ENCODE measurements around the gene CD3G. TPM values are rescaled to one million over a fixed set of nuclear protein-coding genes. Genes with fewer than 3 reads are reported as not detected.
A peak's percentile ranks its signal among the peaks of the same experiment; 100 is the strongest.
"Not testable (repeated sequence)": the region's sequence is repeated elsewhere in the genome, so short reads cannot be mapped to it uniquely, and the experiment has no call there.

Gene CD3G
- polyA plus RNA-seq, 4 donors = 0.16 to 0.72 (median 0.33) TPM

- DNase-seq (ENCODE audit: low read depth in 4 of 4, low spot score in 3 of 4) = no peak
These were observed 29.1 kb downstream of the CD3G start for GRCh38 chr11:118373263-118373662.

GRCh38 chr11:118373871-118374270, 29.7 kb downstream of the CD3G start:
- DNase-seq (ENCODE audit: low read depth in 4 of 4, low spot score in 3 of 4) = no peak

GRCh38 chr11:118374729-118375128, 30.6 kb downstream of the CD3G start:
- no peak for DNase-seq (ENCODE audit: low read depth in 4 of 4, low spot score in 3 of 4)

- DNase-seq (ENCODE audit: low read depth in 4 of 4, low spot score in 3 of 4) = no peak
These were observed 31.8 kb downstream of the CD3G start for GRCh38 chr11:118375978-118376377.

GRCh38 chr11:118379497-118379896, 35.4 kb downstream of the CD3G start:
- DNase-seq (ENCODE audit: low read depth in 4 of 4, low spot score in 3 of 4) = no peak

- DNase-seq (ENCODE audit: low read depth in 4 of 4, low spot score in 3 of 4) = no peak
These were observed 36.4 kb downstream of the CD3G start for GRCh38 chr11:118380571-118380970.

- no peak for DNase-seq (ENCODE audit: low read depth in 4 of 4, low spot score in 3 of 4)
These were observed 38.8 kb downstream of the CD3G start for GRCh38 chr11:118382954-118383353.

GRCh38 chr11:118383657-118384056, 39.5 kb downstream of the CD3G start:
- no peak for DNase-seq (ENCODE audit: low read depth in 4 of 4, low spot score in 3 of 4)

- DNase-seq (ENCODE audit: low read depth in 4 of 4, low spot score in 3 of 4) = no peak
These were observed 52.0 kb downstream of the CD3G start for GRCh38 chr11:118396097-118396501.

- no peak for DNase-seq (ENCODE audit: low read depth in 4 of 4, low spot score in 3 of 4)
These were observed 53.3 kb downstream of the CD3G start for GRCh38 chr11:118397448-118397847.

- DNase-seq (ENCODE audit: low read depth in 4 of 4, low spot score in 3 of 4) = no peak
These were observed 54.8 kb downstream of the CD3G start for GRCh38 chr11:118398791-118399559.

GRCh38 chr11:118401151-118401879, 57.2 kb downstream of the CD3G start, which contains the start of gene ATP5MG:
TSS of gene ATP5MG (plus strand) at chr11:118401606. CDS start at chr11:118401666, 60 bp downstream.
- DNase-seq (ENCODE audit: low read depth in 4 of 4, low spot score in 3 of 4) = peak; percentile 84 to 86 (median 86)

GRCh38 chr11:118401880-118402590, 57.9 kb downstream of the CD3G start:
- peak in 1 of 4 donors; percentile 8 for DNase-seq (ENCODE audit: low read depth in 4 of 4, low spot score in 3 of 4)

- not testable (repeated sequence) for DNase-seq (ENCODE audit: low read depth in 4 of 4, low spot score in 3 of 4)
These were observed 58.5 kb downstream of the CD3G start for GRCh38 chr11:118402594-118402993.

Other genes starting within 250 kb of the CD3G start
- 1 to 10 TPM; 1.0 to 3.0 (median 1.5) TPM for gene SCN4B, start 191.5 kb upstream of the CD3G start, polyA plus RNA-seq (ENCODE audit: insufficient read length in 4 of 4)
- gene SCN2B, start 167.7 kb upstream of the CD3G start, polyA plus RNA-seq (ENCODE audit: insufficient read length in 4 of 4) = 1 to 10 TPM; 4.2 to 7.1 (median 4.2) TPM
- gene JAML, start 119.3 kb upstream of the CD3G start, polyA plus RNA-seq (ENCODE audit: insufficient read length in 4 of 4) = 1 to 10 TPM; 2.1 to 3.1 (median 2.5) TPM
- 1 to 10 TPM; 2.4 to 6.8 (median 5.2) TPM for gene MPZL3, start 92.0 kb upstream of the CD3G start, polyA plus RNA-seq (ENCODE audit: insufficient read length in 4 of 4)
- gene MPZL2, start 80.0 kb upstream of the CD3G start, polyA plus RNA-seq (ENCODE audit: insufficient read length in 4 of 4) = 10 to 100 TPM in 3 of 4 donors, 1 to 10 TPM in 1; 3.2 to 27.9 (median 23.3) TPM
- gene CD3E, start 39.6 kb upstream of the CD3G start, polyA plus RNA-seq (ENCODE audit: insufficient read length in 4 of 4) = 1 to 10 TPM in 1 of 4 donors, under 1 TPM in 3; 0.32 to 1.4 (median 0.35) TPM
- under 1 TPM in 3 of 4 donors, not detected in 1; 0.47 to 0.98 (median 0.66) TPM for gene CD3D, start 1.6 kb upstream of the CD3G start, polyA plus RNA-seq (ENCODE audit: insufficient read length in 4 of 4)
- 10 to 100 TPM; 39.0 to 44.9 (median 41.8) TPM for gene UBE4A, start 15.3 kb downstream of the CD3G start, polyA plus RNA-seq (ENCODE audit: insufficient read length in 4 of 4)
- 100 to 1,000 TPM; 334 to 463 (median 422) TPM for gene ATP5MG, start 57.3 kb downstream of the CD3G start, polyA plus RNA-seq (ENCODE audit: insufficient read length in 4 of 4)
- gene KMT2A, start 92.1 kb downstream of the CD3G start, polyA plus RNA-seq (ENCODE audit: insufficient read length in 4 of 4) = 10 to 100 TPM; 33.8 to 49.7 (median 40.9) TPM
- 1 to 10 TPM in 1 of 4 donors, under 1 TPM in 3; 0.36 to 2.3 (median 0.92) TPM for gene TTC36, start 183.1 kb downstream of the CD3G start, polyA plus RNA-seq (ENCODE audit: insufficient read length in 4 of 4)
- 10 to 100 TPM; 19.1 to 28.9 (median 27.7) TPM for gene TMEM25, start 186.8 kb downstream of the CD3G start, polyA plus RNA-seq (ENCODE audit: insufficient read length in 4 of 4)
- gene IFT46, start 221.6 kb downstream of the CD3G start, polyA plus RNA-seq (ENCODE audit: insufficient read length in 4 of 4) = 10 to 100 TPM; 32.0 to 45.2 (median 43.0) TPM
- gene ARCN1, start 228.1 kb downstream of the CD3G start, polyA plus RNA-seq (ENCODE audit: insufficient read length in 4 of 4) = 100 to 1,000 TPM; 162 to 216 (median 202) TPM